22Rv1 (cell line): ENCODE measurements around the gene MEIS2.

ENCODE experiments used
- H3K27ac ChIP-seq: fragments of 450-650 bp; 2 replicates; pipeline ENCODE4 v1.5.1; 2017
- ZFX ChIP-seq: fragments of 450-650 bp; IDR thresholded peaks from 2 replicates; pipeline ENCODE4 v1.6.1; 2017; ENCODE audit warnings: antibody characterized with exemption, borderline replicate concordance
- TF ChIP-seq, protein P1 (sequence below): fragments of 450-650 bp; IDR thresholded peaks from 2 replicates; pipeline ENCODE4 v1.5.1; 2017; ENCODE audit warnings: mild to moderate bottlenecking

The MEIS2 gene

DNA sequence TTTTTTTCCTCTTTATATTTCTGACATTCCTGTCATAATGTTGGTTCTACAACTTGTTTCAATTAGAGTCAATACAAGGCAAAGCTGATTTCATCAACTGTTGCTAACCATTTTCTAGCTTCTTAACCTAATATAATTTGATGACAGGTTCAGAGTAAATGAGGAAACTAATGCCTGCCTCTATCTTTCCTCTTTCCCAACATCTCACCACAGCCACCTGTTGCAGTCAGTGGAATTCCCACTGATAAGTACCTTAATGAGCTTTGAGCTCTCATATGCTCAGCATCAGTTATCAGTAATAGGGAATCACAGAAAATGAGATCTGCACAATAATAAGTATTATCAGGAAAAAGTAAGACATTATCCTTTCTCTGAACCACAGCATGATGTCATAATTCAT is 241.9 kb downstream of the MEIS2 start:
- TF ChIP-seq, protein P1, sequence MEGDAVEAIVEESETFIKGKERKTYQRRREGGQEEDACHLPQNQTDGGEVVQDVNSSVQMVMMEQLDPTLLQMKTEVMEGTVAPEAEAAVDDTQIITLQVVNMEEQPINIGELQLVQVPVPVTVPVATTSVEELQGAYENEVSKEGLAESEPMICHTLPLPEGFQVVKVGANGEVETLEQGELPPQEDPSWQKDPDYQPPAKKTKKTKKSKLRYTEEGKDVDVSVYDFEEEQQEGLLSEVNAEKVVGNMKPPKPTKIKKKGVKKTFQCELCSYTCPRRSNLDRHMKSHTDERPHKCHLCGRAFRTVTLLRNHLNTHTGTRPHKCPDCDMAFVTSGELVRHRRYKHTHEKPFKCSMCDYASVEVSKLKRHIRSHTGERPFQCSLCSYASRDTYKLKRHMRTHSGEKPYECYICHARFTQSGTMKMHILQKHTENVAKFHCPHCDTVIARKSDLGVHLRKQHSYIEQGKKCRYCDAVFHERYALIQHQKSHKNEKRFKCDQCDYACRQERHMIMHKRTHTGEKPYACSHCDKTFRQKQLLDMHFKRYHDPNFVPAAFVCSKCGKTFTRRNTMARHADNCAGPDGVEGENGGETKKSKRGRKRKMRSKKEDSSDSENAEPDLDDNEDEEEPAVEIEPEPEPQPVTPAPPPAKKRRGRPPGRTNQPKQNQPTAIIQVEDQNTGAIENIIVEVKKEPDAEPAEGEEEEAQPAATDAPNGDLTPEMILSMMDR, result no peak
- TF ChIP-seq ZFX, result no peak
- no peak overlapping the region for H3K27ac ChIP-seq

DNA sequence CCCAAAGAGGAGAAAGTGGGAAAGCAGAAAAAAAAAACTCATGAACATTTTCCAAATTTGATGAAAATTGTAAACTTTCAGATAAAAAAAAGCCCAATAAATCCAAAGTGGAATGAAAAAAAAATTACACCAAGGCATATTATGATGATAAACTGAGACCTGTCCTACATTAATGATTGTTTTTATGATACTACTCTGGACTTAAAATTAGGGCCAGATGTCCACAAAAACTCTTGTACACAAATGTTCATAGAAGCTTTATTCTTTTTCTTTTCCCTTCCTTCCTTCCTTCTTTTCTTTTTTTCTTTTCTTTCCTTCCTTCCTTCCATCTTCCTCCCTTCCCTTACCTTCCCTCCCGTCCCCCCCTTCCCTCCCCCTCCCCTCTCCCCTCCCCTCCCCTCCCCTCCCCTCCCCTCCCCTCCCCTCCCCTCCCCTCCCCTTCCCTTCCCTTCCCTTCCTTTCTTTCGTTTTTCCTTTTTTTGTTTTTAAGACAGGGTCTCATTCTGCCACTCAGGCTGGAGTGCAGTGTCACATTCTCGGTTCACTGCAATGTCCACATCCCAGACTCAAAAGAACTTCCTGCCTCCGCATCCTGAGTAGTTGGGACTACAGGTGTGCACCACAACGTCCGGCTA is 243.9 kb downstream of the MEIS2 start:
- TF ChIP-seq ZFX, result no peak
- TF ChIP-seq, protein P1, result no peak

DNA sequence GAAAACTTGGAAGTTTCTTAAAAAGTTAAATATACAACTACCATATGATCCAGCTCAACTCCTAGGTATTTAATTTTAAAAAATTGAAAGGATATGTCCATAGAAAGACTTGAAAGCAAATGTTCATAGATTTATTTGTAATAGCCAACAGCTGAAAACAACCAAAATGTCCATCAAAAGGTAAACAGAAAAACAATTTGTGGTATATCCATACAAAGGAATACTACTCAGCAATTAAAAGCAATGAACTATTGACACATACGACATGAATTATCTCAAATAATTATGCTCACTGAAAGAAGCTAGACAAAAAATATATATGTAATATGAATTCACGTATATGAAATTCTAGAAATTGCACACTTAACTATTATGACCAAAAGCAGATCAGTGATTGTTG is 249.5 kb downstream of the MEIS2 start:
- TF ChIP-seq, protein P1, result no peak
- no peak for TF ChIP-seq ZFX
- H3K27ac ChIP-seq, result no peak overlapping the region

More for the DNA sequence above, 243.9 kb downstream of the MEIS2 start:
- no peak overlapping the region for H3K27ac ChIP-seq

DNA sequence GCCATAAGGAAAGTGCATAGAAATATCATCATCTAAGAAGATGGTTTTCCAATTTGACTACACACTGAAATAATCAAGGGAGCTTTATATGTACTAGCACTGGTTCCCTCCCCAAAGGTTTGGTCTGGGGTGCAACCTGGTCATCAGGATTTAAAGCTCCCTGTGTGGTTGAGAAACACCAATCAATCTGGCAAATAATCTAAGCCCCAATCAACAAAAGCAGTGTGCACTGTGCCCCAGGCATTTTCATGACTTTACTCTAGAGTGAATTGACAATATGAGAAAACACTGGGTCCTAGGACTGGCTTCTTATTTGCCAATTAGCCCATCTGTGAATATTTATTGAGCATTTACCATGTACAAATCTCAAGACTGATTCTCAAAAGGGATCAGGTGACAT is 255.1 kb downstream of the MEIS2 start:
- no peak overlapping the region for H3K27ac ChIP-seq
- TF ChIP-seq, protein P1, result no peak
- TF ChIP-seq ZFX, result no peak

DNA sequence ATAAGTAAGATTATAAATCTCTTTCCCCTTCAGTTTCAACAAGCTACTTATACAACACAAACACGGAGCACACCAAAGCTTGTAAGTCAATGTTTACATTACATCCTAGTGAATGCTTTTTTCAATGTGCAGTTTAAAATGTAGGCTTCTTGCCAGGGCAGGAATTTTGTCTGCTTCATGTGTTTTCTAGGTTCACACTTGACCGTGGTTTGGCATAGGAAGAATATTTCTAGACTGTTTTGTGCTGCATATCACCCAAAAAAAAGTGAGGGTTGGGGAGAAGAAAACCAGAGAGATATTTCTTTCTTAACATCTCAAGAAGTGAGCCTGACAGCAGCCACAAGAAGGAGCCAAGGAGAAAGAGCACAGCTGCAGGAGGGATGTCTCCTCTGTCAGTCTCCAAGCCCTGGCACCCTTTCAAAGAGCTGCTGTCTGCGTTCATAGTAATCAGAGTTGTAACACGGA is 255.8 kb downstream of the MEIS2 start:
- no peak overlapping the region for H3K27ac ChIP-seq
- TF ChIP-seq ZFX, result no peak
- TF ChIP-seq, protein P1, result no peak

DNA sequence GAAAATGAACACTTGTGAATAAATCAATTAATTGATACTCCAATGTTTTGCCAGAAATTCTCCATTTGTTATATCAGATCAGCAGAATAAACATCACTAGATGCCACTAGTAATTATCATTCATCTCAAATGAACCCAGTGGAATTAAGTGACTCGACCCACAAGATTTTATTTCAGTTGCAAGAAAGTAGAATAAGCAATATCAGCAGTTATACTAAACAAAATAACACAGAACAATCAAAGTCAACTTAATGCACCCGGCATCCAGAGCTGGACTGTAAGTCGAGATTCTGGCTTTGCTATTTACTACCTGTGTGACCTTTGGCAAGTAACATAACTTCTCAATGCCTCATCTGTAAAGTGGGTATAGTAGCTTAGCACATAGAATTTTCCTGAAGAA is 256.5 kb downstream of the MEIS2 start:
- H3K27ac ChIP-seq, result no peak overlapping the region
- TF ChIP-seq, protein P1, result no peak
- TF ChIP-seq ZFX, result no peak

DNA sequence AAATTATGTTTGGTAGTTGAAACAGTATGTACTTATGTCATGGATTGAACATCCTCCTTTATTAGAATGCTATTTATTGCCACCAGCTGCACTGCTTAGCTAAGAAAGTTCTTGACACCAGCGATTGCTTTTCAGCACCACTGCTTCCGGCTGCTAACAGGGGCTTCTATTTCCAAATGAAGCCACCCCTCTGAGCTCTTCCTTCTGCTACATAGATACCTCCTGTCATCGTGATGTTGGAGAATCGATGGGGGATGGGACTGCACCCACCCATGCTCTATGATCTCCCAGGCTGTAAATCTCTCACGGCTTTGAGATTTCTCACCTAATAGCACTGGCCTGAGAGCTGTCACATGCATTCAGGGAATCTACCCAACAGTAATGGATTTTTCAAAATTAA is 259.2 kb downstream of the MEIS2 start:
- no peak for TF ChIP-seq ZFX
- TF ChIP-seq, protein P1, result no peak
- no peak overlapping the region for H3K27ac ChIP-seq
